ENCODE data around the gene DLG2.

DLG2 gene

DNA sequence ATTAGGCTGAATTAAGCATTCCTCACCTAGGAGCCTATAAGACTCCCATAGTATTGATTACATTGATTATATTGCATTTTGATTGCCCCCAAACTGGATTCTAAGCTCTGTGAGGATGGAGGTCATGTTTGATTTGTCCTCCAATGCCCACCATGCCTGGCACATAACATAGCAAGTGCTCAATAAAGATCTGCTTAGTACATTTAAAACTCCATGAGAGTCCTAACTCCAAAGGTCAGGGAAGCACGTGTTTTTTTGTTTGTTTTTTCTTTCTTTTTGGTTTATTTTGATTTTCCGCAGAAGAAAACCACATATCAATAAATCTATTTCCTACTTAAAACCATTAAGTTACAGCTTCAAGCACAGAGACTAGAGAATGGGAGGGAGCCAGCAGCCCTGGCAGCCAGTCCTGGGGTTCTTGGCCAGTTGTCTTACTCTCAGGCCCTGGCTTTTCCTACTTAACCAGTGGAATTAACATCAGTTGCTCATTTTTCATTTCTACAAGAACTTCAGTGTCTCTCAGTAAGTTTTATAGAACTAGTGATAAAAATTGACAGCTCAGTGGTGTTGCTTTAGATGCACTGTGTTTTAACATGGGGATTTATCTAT lies 1911.1 kb downstream of the DLG2 start:
- no peak for DNase-seq (ENCODE audit: low read depth)

DNA sequence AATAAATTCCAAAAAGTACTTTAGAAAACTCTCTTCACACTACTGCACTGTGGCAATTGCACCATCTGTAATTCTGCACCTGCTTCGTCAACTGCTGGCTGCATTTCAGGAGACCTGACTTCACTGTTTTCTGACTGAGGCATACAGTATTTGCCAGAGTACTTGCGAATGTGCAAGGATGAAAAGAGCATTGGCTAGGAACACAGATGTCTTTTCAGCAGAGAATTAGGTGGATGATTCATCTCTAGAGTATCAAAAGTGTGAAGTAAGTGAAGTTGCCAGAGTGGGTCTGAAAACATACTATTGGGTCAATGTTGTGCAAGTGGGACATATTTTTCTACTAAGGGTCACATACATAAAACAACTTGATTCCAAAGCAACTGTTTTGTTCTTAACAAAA lies 1913.4 kb downstream of the DLG2 start:
- DNase-seq (ENCODE audit: low read depth), result no peak

DNA sequence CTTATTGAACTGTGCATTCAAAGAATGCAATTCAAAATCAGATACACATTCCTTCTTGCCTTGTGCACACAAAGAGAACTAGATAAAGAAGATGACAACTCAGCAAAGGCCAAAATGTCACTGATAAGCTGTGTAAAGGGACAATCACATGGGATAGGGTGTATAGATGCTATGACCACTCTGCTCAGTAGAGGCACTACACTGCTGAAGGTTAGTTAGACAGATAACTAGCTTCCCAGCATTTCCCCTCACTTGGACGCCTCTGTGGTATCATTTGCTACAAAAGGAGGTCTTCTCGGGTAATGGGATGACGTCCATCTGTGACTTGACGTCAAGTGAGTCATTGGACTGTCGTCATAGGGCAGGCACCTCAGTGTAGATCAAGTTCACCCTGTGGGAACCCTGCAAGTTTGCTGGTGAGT lies 1916.0 kb downstream of the DLG2 start:
- DNase-seq (ENCODE audit: low read depth), result no peak

GRCh38 chr11:83709434-83709833 lies 1917.7 kb downstream of the DLG2 start:
- DNase-seq (ENCODE audit: low read depth), result no peak

- DNase-seq (ENCODE audit: low read depth), result no peak
Measured at GRCh38 chr11:83706566-83706965, 1920.6 kb downstream of the DLG2 start.

GRCh38 chr11:83702796-83703195 lies 1924.3 kb downstream of the DLG2 start:
- DNase-seq (ENCODE audit: low read depth), result no peak

- no peak for DNase-seq (ENCODE audit: low read depth)
Measured at GRCh38 chr11:83697518-83697917, 1929.6 kb downstream of the DLG2 start.

GRCh38 chr11:83695046-83695445 lies 1932.1 kb downstream of the DLG2 start:
- DNase-seq (ENCODE audit: low read depth), result no peak

DNA sequence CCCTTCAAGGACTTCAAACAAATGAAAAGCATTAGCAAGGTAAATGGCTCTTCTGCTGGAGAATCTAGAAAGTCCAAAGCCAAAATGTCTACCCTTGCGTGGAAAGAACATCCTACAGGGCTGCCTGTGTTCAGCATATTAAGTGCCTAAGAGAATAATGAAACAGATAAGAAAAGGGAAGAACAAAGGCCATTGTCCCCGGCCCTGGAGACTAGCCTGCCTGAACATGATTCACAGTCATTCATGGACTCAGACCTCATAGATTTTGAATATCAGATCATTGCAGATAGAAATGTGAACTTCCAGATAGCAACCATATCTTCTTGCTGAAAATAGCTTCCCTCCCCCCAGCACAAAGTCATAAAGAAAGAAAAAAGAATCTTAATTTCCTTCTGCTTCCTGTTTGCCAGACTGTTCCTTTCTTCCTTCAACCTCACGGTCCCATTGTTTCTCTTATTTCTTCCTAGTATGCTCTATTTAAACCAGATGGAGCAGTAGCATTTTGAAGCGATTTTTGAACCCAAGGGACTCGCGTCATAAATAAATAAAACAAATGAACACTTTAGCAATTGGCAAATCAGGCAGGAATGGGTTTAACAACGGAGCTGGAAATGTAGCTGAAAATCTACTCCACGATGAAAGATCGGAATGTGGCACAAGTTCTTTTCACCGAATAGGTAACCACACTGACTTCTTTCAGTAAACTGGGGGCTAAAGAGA lies 1932.8 kb downstream of the DLG2 start:
- DNase-seq (ENCODE audit: low read depth), result no peak

GRCh38 chr11:83693306-83693992 lies 1933.7 kb downstream of the DLG2 start:
- DNase-seq (ENCODE audit: low read depth), result no peak

GRCh38 chr11:83692675-83693074 lies 1934.5 kb downstream of the DLG2 start:
- no peak for DNase-seq (ENCODE audit: low read depth)

GRCh38 chr11:83691451-83691950 lies 1935.6 kb downstream of the DLG2 start:
- DNase-seq (ENCODE audit: low read depth), result no peak

GRCh38 chr11:83689144-83689780 lies 1937.9 kb downstream of the DLG2 start:
- no peak for DNase-seq (ENCODE audit: low read depth)

DNA sequence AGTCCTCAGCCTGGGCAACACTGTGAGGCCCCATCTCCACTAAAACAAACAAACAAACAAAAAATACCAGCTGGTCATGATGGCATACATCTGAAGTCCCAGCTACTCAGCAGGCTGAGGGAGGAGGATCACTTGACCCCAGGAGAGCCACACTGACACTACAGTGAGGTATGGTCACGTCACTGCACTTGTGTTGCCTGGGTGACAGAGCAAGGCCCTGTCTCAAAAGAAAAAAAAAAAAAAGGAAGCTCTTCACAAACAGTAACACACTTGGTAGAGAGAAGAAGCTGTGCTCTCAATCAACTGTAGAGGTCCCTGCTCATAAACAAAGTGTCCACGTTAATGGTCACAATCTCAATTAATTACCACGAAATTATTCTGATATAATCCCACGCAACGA lies 1939.4 kb downstream of the DLG2 start:
- DNase-seq (ENCODE audit: low read depth), result no peak

- no peak for DNase-seq (ENCODE audit: low read depth)
Measured at GRCh38 chr11:83685730-83686129, 1941.4 kb downstream of the DLG2 start.

DNA sequence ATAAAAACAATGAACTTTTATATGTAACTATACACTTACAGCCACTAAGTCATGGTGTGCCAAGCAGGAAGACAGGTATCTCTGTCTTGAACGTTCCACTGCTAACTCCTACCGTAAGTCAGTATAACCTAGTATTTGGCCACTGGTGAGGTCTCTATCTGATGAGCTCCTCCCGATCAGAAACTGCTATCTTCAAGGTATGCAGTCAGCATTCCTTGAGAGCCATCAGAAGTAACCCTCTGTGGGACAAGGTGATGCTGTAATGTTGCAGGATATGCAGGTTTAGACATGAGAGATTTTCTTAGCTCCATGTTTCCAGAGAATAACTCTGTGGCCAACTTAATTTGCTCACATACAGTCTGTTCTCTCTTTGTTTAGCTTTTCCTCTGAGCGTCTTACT lies 1943.1 kb downstream of the DLG2 start:
- no peak for DNase-seq (ENCODE audit: low read depth)

GRCh38 chr11:83682611-83682973 lies 1944.6 kb downstream of the DLG2 start:
- DNase-seq (ENCODE audit: low read depth), result no peak

- DNase-seq (ENCODE audit: low read depth), result no peak
Measured at GRCh38 chr11:83681906-83682610, 1945.1 kb downstream of the DLG2 start.

- DNase-seq (ENCODE audit: low read depth), result no peak
Measured at GRCh38 chr11:83681031-83681781, 1945.9 kb downstream of the DLG2 start.

- DNase-seq (ENCODE audit: low read depth), result no peak
Measured at GRCh38 chr11:83680321-83680720, 1946.8 kb downstream of the DLG2 start.

DNA sequence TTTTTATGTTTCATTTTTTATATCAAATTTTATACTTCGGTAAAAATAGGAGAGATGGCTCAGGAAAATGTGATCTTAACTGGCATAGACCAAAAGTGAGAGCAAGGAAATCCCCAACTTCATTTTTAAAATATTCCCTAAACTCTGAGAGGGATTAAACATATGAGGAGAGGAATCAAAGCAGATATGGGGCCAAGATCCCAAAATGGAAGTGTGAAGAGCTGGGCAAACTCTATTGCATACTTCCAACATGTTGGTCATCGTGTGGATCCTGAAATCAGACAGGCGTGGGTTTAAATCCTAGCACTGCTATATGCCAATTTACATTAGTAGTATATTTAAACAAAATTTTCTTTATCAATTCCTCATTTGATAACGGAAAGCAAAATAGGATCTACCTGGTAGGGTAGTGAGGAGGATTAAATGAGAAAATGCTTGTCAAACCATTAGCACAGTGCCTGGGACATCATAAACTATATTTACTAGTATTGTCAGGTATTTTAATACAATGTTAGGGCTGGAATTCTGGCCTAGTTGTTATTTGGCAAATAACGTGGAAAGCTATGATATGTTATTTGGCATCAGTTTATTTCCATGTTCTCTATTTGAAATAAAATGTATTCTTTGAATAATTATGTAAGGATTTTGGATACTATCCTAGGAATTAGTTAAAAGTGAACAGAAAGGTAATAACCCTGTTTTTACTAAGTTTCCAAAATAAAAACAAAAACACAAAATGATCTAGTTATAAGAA lies 1948.1 kb downstream of the DLG2 start:
- no peak for DNase-seq (ENCODE audit: low read depth)
